PFSK-1 (cell line): ENCODE measurements around the gene MSH6.

Source experiments
- POLR2AphosphoS5 ChIP-seq: IDR thresholded peaks from 2 replicates; pipeline ENCODE4 v1.6.1; 2012; ENCODE audit warnings: low read depth, mild to moderate bottlenecking, control low read depth, low read length, moderate library complexity
- REST ChIP-seq, 2 experiments: IDR thresholded peaks; 2 replicates each; pipeline versions ENCODE4 v1.6.1 to v1.8.0; 2011 to 2012; ENCODE audit warnings: low read depth in 2 of 2, low read length in 2 of 2, control low read depth in 1 of 2, inconsistent platforms in 1 of 2, mild to moderate bottlenecking in 1 of 2, moderate library complexity in 1 of 2; ENCODE audit not compliant: insufficient read depth in 1 of 2
- TAF1 ChIP-seq: IDR thresholded peaks from 2 replicates; pipeline ENCODE4 v1.6.1; 2012; ENCODE audit warnings: low read length, control low read depth, borderline replicate concordance; ENCODE audit not compliant: insufficient read depth

GRCh38 chr2:47741101-47741500 lies 41.8 kb upstream of the MSH6 start:
- TF ChIP-seq TAF1 (no peak), REST (IDR thresholded peaks at IDR 0.05; ENCODE audit: insufficient read depth in 1 of 2, low read depth in 2 of 2, low read length in 2 of 2) (no peak), POLR2AphosphoS5 (no peak)
